Measurements from ENCODE around the gene TRPV3.

DNA sequence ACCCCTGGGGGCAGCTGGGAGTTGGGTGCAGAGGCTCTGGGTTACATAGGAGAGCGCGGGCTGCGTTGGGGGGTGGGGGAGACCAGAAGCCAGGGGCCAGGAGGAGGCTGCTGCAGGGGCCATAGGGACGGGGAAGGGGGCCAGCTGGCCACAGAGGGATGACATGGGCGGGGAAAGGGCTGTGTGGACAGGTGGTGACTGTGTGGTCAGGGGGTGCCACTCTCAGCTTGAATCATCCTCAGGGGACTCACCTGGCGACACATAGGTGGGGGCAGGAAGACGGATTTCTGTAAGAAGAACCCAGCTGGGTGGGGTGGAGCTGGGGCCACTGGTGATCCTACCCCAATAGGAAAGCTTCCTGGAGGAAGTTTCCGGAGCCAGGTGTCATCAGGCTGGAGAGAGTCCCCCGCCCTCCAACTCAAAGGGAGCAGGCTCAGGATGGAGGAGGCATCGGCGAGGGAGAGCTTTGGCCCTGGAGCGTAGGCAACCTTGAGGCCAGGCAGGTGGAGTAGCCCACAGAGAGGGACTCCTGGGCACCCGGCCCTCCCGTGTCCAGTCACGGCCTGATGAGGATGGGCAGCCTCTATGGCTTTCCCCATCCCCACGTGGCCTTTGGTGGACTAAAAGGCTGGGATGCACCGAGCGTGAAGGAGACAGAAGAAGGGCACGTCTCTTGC is 1.2 kb downstream of the TRPV3 start:
- TF ChIP-seq, protein P1, sequence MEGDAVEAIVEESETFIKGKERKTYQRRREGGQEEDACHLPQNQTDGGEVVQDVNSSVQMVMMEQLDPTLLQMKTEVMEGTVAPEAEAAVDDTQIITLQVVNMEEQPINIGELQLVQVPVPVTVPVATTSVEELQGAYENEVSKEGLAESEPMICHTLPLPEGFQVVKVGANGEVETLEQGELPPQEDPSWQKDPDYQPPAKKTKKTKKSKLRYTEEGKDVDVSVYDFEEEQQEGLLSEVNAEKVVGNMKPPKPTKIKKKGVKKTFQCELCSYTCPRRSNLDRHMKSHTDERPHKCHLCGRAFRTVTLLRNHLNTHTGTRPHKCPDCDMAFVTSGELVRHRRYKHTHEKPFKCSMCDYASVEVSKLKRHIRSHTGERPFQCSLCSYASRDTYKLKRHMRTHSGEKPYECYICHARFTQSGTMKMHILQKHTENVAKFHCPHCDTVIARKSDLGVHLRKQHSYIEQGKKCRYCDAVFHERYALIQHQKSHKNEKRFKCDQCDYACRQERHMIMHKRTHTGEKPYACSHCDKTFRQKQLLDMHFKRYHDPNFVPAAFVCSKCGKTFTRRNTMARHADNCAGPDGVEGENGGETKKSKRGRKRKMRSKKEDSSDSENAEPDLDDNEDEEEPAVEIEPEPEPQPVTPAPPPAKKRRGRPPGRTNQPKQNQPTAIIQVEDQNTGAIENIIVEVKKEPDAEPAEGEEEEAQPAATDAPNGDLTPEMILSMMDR (optimal IDR thresholded peaks at IDR 0.05 in 1 of 3, IDR thresholded peaks at IDR 0.05 in 1 of 3, conservative IDR thresholded peaks at IDR 0.05 in 1 of 3; ENCODE audit: extremely low read depth in 1 of 3, insufficient read depth in 2 of 3, low read length in 3 of 3), result no peak
- TF ChIP-seq EZH2 (IDR thresholded peaks at IDR 0.05; ENCODE audit: low read length), result no peak

Data from keratinocyte (primary cell).